Measurements from ENCODE around the gene MAG. TPM values are rescaled to one million over a fixed set of nuclear protein-coding genes. Genes with fewer than 3 reads are reported as not detected.

Gene MAG
- total and polyA plus RNA-seq, 2 of the 13 experiments (the other 11 are each of a cell fraction or from before 2014, with no cell fraction given): 0.20 to 1.3 TPM

- TF ChIP-seq RERE (CRISPR knock-in tag; IDR thresholded peaks at IDR 0.05; ENCODE audit: low read depth) (no peak; the same call in 1 of the 2 replicates), ZNF776 (CRISPR knock-in tag; IDR thresholded peaks at IDR 0.05) (no peak), RBFOX2 (IDR thresholded peaks at IDR 0.05; ENCODE audit: low read depth, low read length) (no peak), ARNT2 (CRISPR knock-in tag; IDR thresholded peaks at IDR 0.05; ENCODE audit: low read depth) (no peak), ZNF839 (CRISPR knock-in tag; IDR thresholded peaks at IDR 0.05; ENCODE audit: borderline replicate concordance) (no peak), SRSF1 (optimal IDR thresholded peaks at IDR 0.05; ENCODE audit: low read depth, low read length) (no peak), ZBTB10 (CRISPR knock-in tag; IDR thresholded peaks at IDR 0.05; ENCODE audit: borderline replicate concordance) (no peak), ZNF264 (CRISPR knock-in tag; IDR thresholded peaks at IDR 0.05) (no peak), TEF (CRISPR knock-in tag; IDR thresholded peaks at IDR 0.05) (no peak), ZNF619 (CRISPR knock-in tag; IDR thresholded peaks at IDR 0.05) (no peak), ZSCAN29 (CRISPR knock-in tag; conservative IDR thresholded peaks at IDR 0.05) (no peak), ZFP62 (CRISPR knock-in tag; IDR thresholded peaks at IDR 0.05) (no peak), ATF5 (CRISPR knock-in tag; IDR thresholded peaks at IDR 0.05; ENCODE audit: low read depth) (no peak), MTERF4 (CRISPR knock-in tag; IDR thresholded peaks at IDR 0.05) (no peak), HNRNPLL (IDR thresholded peaks at IDR 0.05; ENCODE audit: low read depth, low read length, poor library complexity, severe bottlenecking) (no peak), SNAPC5 (CRISPR knock-in tag; IDR thresholded peaks at IDR 0.05; ENCODE audit: borderline replicate concordance) (no peak)
These were observed 26.9 kb downstream of the MAG start (continued) for GRCh38 chr19:35318679-35319448.
